K562 (cell line): ENCODE data around the gene SDK1.

Experiments used
- MAFK ChIP-seq: IDR thresholded peaks from 2 replicates; pipeline ENCODE4 v1.6.1; 2011; ENCODE audit warnings: low read length, improper control_type of control experiment
- MEF2A ChIP-seq: IDR thresholded peaks from 2 replicates; pipeline ENCODE4 v1.6.1; 2011; ENCODE audit warnings: low read depth, mild to moderate bottlenecking, low read length, moderate library complexity; ENCODE audit not compliant: control insufficient read depth
- ZNF217 ChIP-seq: sonication (generic); formaldehyde crosslinking; IDR thresholded peaks from 2 replicates; pipeline ENCODE4 v1.8.0; 2022; ENCODE audit warnings: mild to moderate bottlenecking, missing genetic modification reagents

DNA sequence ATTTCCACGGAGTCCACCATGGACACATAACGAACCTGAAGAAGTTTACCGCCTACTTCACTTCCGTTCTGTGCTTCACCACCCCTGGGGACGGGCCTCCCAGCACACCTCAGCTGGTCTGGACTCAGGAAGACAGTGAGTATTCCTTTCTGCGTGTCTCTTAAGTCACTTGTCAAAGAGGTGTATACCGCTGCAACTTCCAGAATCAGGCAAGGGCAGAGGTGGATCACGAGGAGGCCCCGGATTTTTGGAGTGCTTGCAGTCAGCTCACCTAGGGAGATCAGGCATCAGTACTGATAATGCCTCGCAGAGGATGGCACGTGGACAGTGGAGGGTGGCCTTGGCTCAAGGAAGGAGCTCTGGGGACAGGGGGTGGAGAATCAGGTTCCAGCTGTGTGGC lies 750.6 kb downstream of the SDK1 start:
- TF ChIP-seq ZNF217 (CRISPR knock-in tag) (no peak), MAFK (no peak), MEF2A (no peak)
